ENCODE measurements around the gene HNRNPL. TPM values are rescaled to one million over a fixed set of nuclear protein-coding genes. Genes with fewer than 3 reads are reported as not detected.
"Not testable (repeated sequence)": the region's sequence is repeated elsewhere in the genome, so short reads cannot be mapped to it uniquely, and the experiment has no call there.

The HNRNPL gene
- total RNA-seq, 1 experiment from 2014 or later = 749 TPM

- H3K4me3 ChIP-seq (ENCODE audit: low read depth in 2 of 2, low read length in 2 of 2) = peak overlapping the region; percentile 51 to 78
- peak overlapping the region; percentile 97 for H3K27ac ChIP-seq (ENCODE audit: low read length)
- in situ Hi-C loops (cut with HindIII; ENCODE audit: low pct_unique_long_range_greater_than_20kb, low sequenced_read_pairs) = no loop called here
Measured at GRCh38 chr19:38830039-38830733, 19.6 kb downstream of the HNRNPL start.

GRCh38 chr19:38829203-38829602 lies 20.6 kb downstream of the HNRNPL start:
- H3K27me3 ChIP-seq (ENCODE audit: control insufficient read depth, insufficient read depth, low read length); BruUV-seq (replicated peaks); H3K27ac ChIP-seq (ENCODE audit: low read length); DNase-seq (ENCODE audit: low read depth, low spot score); ATAC-seq; H3K9me3 ChIP-seq (ENCODE audit: control insufficient read depth, insufficient read depth, low read depth, low read length); intact Hi-C loops (cut with micrococcal nuclease; ENCODE audit: unreplicated experiment); in situ Hi-C loops (cut with HindIII; ENCODE audit: low pct_unique_long_range_greater_than_20kb, low sequenced_read_pairs); H3K4me3 ChIP-seq (ENCODE audit: low read depth in 2 of 2, low read length in 2 of 2): not testable (repeated sequence)
- Histone ChIP-seq H3K36me3 (ENCODE audit: control insufficient read depth, insufficient read depth, low read length) (peaks cover 16% of the 10 kb centered on the region; the same call in 1 of the 2 replicates), H3K4me1 (ENCODE audit: control insufficient read depth, insufficient read depth, low read length) (peaks cover 36% of the 10 kb centered on the region)
- CTCF ChIA-PET = interaction anchor here (0.6 to 0.7 kb wide), 2 partner anchors 58 to 60 kb away, joined by 3 to 4 read pairs; no protein-coding TSS in a partner anchor
- POLR2A ChIA-PET = interaction anchor here (0.6 to 0.8 kb wide), 3 partner anchors 15 to 176 kb away, joined by 3 to 7 read pairs (median 3); no protein-coding TSS in a partner anchor

More at GRCh38 chr19:38830039-38830733, 19.6 kb downstream of the HNRNPL start:
- peaks cover 45% of the 10 kb centered on the region for H3K4me1 ChIP-seq (ENCODE audit: control insufficient read depth, insufficient read depth, low read length)
- ChIA-PET POLR2A (interaction anchor here (0.5 to 2.2 kb wide), 5 partner anchors 9 to 177 kb away, joined by 3 to 17 read pairs (median 3); partner anchors contain the start of gene HNRNPL), CTCF (interaction anchor here (0.7 kb wide), 1 partner anchor 8 kb away, joined by 5 read pairs; no protein-coding TSS in a partner anchor)
- DNase-seq (ENCODE audit: low read depth, low spot score) (no peak), ATAC-seq (no peak)
- intact Hi-C loops (cut with micrococcal nuclease; ENCODE audit: unreplicated experiment) = loop anchor here (5.0 to 10.0 kb wide), 2 partner anchors 98 to 315 kb away; no protein-coding TSS in a partner anchor
- TF ChIP-seq TCF7L2 (IDR thresholded peaks at IDR 0.05; ENCODE audit: low read depth, low read length) (no peak), POLR2AphosphoS5 (IDR thresholded peaks at IDR 0.05; ENCODE audit: low read depth, low read length) (no peak), CTCF (IDR thresholded peaks at IDR 0.05) (no peak), SIN3A (IDR thresholded peaks at IDR 0.05; ENCODE audit: borderline replicate concordance, insufficient read depth, low read depth, low read length) (no peak), REST (IDR thresholded peaks at IDR 0.05; ENCODE audit: insufficient read depth in 1 of 2, low read depth in 2 of 2, low read length in 1 of 2) (no peak)
- H3K27me3 ChIP-seq (ENCODE audit: control insufficient read depth, insufficient read depth, low read length) = no peaks in the 10 kb centered on the region
- peaks cover 16% of the 10 kb centered on the region; the same call in 1 of the 2 replicates for H3K36me3 ChIP-seq (ENCODE audit: control insufficient read depth, insufficient read depth, low read length)
- no peaks in the 10 kb centered on the region for H3K9me3 ChIP-seq (ENCODE audit: control insufficient read depth, insufficient read depth, low read depth, low read length)
- no TSS peak for BruUV-seq (replicated peaks)

Data from Panc1 (cell line).